AG09319 (cell line): ENCODE data around the gene SSH2.

Experiments
- DNase-seq: peaks from one replicate; pipeline ENCODE4 v3.0.0-alpha.2; 2010; ENCODE audit warnings: low read depth; ENCODE audit errors: extremely low read depth
- TF ChIP-seq, protein P1 (sequence below): IDR thresholded peaks from 2 replicates; pipeline ENCODE4 v1.5.1; 2011; ENCODE audit warnings: low read depth, mild to moderate bottlenecking, inconsistent platforms, low read length, moderate library complexity

SSH2 gene

DNA sequence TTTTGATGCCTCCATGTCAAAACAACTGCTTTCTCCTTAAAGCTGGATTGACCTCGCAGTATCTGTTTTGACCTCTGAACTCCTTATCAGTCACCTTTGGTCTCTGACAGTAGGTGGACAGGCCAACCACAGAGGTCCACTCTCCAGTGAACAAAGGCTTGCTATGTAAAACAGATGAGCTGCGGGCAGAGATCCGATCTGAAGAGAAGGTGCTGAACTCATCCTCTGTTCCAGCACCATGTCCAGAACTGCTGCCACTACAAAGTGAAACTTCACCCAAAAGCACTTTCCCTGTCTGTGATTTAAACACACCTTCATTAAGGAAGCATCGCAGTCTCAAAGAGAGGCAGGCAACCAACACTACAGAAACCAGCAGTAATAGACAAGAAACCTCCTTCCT is 190.0 kb downstream of the SSH2 start:
- DNase-seq = no peak
- TF ChIP-seq, protein P1, sequence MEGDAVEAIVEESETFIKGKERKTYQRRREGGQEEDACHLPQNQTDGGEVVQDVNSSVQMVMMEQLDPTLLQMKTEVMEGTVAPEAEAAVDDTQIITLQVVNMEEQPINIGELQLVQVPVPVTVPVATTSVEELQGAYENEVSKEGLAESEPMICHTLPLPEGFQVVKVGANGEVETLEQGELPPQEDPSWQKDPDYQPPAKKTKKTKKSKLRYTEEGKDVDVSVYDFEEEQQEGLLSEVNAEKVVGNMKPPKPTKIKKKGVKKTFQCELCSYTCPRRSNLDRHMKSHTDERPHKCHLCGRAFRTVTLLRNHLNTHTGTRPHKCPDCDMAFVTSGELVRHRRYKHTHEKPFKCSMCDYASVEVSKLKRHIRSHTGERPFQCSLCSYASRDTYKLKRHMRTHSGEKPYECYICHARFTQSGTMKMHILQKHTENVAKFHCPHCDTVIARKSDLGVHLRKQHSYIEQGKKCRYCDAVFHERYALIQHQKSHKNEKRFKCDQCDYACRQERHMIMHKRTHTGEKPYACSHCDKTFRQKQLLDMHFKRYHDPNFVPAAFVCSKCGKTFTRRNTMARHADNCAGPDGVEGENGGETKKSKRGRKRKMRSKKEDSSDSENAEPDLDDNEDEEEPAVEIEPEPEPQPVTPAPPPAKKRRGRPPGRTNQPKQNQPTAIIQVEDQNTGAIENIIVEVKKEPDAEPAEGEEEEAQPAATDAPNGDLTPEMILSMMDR = no peak

DNA sequence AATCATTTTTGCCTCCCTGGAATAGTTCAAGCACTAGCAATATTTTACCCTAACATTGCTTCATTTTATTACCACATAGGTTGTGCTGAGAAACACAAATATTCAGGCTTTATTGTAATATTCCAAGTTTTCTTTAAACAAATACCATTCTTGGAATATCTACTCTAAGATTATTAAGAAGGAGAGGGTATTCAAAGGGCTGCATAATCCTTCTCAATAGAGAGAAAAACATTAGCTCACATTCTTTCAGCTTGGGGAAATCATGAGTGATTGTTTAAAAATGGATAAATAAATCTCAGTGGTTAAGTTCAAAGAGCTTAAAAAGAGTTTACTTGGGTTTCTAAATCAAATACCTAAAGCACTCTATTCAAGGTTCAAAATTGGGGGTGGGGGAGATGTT is 195.4 kb downstream of the SSH2 start:
- DNase-seq = no peak
- TF ChIP-seq, protein P1 = no peak

DNA sequence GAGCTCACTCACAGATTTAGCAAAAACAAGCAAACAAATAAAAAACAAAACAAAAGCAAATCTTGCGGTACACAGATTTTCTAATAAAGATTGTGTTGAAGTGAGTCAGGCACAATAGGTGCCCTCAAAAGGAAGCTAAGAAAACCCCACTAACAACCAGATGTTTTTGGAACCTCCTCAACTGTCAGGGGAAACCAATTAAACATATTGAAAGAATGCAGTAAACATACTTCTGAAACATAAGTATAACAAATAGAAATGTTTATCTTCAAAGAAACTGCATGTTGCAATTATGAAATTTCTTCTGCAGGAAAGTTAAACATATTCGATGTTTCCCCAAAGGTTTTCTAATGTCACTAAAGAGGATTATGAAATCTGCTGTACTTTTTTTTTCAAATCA is 196.9 kb downstream of the SSH2 start:
- DNase-seq = no peak
- TF ChIP-seq, protein P1 = no peak

DNA sequence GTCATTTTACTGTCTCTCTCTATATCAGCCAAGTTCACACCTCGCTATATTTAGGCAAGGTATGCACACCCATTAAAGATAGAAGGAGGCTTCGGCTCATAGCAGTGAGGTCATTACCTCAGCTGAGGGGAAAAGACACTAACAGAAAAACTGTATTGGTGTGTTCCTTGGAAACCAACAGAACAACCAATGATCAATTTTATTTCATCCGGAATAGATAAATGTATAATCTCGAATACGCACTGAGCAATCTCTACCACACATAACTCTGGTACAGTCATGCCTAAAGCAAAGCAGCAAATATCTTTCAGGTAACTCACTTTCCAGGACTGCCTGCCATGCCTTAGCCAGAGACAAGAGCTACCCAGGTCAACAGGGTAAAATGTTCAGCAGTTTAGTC is 197.4 kb downstream of the SSH2 start:
- TF ChIP-seq, protein P1 = no peak
- DNase-seq = no peak

DNA sequence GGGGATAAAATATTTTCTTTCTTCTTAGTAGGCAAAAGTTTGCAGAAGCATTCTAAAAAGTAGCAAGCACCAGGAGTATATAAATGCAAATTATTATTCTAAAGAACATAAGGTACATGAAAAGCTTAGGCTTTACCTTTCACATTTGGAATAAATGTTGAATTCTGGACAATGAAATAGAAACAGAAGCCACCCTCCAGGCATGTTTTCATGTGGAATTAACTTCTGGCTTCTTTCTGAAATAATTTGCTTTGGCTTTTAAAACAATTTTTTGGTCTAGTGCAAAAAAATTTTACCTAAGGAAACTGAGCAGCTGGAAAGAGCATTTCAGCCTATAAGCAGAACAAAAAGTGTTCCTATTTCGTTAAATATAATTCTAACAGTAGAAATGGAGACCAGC is 197.8 kb downstream of the SSH2 start:
- DNase-seq = no peak
- TF ChIP-seq, protein P1 = no peak

DNA sequence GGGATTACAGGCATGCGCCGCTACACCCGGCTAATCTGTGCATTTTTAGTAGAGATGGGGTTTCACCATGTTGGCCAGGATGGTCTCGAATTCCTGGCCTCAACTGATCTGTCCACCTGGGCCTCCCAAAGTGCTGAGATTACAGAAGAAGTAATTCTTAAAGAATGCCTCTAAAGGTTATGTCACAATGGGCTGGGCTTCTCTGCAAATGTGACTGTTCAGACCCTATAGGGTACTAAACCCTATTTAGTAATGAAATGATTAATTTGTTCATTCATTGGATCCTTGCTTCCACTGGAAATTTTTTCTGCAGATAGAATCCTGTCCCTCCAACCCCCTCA is 198.5 kb downstream of the SSH2 start:
- DNase-seq = no peak

DNA sequence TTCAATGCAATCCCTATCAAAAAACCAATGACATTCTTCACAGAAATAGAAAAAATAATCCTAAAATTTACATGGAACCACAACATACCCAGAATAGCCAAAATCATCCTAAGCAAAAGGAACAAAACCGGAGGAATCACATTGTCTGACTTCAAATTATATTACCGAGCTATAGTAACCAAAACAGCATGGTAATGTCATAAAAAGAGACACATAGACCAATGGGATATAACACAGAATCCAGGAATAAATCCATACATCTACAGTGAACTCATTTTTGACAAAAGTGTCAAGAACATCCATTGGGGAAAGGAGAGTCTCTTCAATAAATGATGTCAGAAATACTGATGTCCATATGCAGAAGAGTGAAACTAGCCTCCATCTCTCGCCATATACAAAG is 201.5 kb downstream of the SSH2 start:
- DNase-seq = no peak
- TF ChIP-seq, protein P1 = no peak

More for the DNA sequence above, 198.5 kb downstream of the SSH2 start:
- TF ChIP-seq, protein P1 = no peak
